NCI-H446 (cell line): ENCODE measurements around the gene SLC25A45.

Experiments used
- DNase-seq, 2 experiments: peaks; one replicate each; lab custom pipeline; 2025; lab: John Stamatoyannopoulos, UW

The SLC25A45 gene

DNA sequence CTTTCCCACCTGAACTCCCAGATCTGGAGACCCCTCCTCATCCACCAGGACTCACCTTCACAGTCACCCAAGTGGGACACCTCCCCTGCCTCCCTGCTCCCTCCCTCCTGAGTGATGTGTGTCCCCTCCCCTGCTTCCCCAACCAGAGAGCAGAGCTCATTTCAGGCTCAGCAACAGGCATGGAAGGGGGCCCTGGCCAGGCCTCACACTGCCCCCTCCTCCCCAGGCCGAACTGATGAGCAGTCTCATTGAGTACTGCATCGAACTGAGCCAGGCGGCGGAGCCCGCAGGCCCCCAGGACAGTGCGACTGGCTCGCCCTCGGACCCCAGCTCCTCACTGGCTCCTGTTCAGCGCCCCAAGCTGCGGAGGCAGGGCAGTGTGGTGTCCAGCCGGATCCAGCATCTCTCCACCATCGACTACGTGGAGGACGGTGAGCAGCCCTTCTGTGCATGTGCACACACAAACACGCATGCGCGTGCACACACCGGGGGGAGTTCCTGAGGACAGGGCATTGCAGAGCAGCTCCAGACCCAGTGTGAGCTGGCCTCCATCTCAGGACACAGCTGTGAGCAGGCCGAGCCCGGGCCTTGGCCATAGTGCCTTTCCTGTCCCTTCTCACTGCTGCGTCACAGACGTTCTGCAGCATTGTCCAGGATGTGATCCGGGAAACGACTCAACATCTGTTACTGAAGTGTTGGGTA, 22.3 kb upstream of the SLC25A45 start:
- no peak for DNase-seq

DNA sequence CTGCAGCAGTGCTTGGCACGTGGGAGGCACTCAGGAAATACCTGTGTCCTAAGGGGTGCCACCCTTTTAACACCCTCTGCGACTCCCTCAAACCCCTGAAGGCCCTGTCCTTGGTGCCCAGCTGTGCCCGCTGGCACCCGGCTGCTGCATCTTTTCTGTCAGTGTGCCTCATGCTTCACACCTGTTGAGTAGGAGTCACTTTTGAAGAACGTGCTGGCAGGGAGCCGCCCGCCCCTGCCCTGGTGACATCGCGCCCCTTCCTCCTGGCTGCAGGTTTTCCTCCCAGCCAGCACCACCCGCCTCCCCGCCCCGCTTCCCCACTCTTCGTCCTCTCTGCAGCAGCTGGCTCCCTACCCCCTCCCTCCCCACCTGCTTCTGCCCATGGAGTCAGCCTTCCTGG, 21.8 kb upstream of the SLC25A45 start:
- DNase-seq: no peak

DNA sequence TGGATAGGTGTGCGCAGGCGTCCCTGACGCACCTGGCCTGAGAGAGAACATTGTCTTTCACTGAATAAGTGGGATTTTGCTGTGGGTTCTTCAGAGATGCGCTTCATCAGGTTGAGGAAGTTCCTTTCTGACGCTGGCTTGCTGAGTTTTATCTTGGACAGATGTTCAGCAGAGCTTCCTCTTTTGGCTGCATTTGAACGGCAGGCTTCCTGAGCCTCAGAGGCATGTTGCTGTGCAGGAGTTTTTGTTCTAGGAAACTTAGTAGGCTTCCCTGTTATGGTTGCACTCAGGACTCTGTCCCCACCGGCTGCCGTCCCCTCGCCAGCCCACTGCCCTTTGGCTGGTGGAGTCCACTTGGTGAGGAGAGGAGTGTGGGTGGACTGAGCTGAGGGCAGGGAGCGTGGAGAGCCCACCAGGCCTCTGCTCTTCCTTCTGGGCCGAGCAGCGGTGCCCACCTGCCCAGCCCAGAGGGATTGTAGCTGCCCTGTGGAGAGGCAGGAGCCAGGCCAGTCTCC, 21.2 kb upstream of the SLC25A45 start:
- DNase-seq: no peak

DNA sequence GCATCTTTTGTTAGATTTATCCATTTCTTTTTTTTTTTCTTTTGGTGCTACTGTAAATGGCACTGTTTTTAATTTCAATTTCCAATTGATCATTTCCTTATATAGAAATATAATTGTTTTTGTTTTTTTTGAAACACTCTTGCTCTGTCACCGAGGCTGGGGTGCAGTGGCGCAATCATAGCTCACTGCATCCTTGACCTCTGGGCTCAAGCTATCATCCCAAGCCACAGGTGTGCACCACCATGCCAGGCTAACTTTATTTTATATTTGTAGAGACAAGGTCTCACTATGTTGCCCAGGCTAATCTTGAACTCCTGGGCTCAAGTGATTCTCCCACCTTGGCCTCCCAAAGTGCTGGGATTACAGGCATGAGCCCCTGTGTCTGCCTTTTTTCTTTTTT, 20.3 kb upstream of the SLC25A45 start:
- DNase-seq: no peak

DNA sequence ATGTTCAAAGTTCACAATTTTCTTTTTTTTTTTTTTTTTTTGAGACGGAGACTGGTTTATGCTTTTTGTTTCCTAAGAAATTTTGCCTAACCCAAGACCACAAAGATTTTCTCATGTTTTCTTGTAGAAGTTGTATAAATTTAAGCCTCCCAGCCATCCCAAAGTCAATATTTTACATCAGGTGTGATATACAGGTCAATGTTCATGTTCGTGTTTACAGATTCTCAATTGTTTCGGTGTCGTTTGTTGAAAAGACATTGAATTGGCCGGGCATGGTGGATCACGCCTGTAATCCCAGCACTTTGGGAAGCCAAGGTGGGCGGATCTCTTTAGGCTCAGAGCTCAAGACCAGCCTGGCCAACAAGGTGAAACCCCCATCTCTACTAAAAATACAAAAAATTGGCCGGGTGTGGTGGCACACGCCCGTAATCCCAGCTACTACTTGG, 19.4 kb upstream of the SLC25A45 start:
- no peak for DNase-seq

DNA sequence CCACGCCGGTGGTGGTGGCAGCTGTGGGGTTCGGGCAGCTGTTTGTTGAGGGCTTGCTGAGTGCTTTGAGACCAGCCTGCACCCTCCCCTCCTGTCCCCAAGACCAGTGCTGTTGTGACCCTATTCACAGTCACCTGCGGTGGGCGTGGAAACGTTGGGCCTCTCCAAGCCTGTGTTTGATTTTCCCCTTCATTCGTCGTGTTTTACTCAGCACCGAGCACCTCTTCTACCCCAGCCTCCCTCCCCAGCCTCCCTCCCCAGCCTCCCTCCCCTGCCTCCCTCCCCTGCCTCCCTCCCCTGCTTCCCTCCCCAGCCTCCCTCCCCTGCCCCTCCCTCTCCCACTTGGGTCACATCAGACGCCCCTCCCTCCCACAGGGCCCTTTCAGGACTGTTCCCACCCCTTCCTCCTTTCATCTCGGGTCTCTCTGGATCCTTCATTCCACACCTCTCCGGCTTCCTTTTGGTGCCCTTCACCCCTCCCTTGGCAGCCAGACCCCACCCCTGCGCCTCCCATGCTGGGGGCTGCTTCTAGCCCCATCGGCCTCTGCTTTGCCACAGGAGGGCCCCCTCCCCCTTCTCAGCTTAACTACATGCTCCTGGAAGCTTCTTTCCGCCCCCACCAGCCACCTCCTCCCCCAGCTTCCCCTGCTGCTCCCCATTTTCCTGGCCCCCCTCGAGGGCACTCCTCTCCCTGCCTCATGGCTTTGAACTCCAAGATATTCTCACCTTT, 18.8 kb upstream of the SLC25A45 start:
- no peak for DNase-seq

DNA sequence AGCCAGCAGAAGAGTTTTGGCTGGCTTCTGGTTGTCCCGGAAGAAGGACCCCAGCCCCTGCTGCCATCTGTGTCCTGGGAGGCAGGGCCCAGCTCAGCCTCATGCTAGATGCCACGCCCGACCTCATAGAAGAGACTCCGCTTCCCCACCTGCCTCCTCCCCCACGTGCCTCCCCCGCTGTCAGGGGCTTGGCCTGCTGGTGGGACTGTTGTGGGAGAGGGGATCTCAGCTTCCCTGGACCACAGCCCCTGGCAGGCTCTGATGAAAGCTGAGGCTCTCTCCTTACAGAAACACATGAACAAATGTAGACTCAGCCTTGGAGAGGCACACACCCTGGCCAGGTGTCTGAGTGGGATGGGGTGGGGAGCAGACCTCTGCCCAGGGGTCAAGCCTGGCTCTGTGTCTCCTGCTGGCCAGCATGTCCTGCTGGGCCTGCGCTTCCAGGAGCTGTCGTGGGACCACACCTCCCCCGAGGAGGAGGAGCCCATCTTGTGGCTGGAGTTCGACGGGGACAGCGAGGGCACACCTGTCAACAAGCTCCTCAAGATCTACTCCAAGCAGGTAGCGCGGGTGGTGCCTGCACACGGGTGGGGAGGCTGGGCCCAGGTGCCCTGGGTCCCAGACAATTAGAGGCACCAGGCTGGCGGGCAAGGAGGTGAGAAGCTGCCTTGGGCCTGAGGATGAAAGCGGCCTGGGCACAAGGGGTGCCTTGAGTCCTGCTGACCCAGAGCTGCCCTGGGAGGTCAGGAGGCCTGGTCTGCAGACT, 18.0 kb upstream of the SLC25A45 start:
- no peak for DNase-seq

DNA sequence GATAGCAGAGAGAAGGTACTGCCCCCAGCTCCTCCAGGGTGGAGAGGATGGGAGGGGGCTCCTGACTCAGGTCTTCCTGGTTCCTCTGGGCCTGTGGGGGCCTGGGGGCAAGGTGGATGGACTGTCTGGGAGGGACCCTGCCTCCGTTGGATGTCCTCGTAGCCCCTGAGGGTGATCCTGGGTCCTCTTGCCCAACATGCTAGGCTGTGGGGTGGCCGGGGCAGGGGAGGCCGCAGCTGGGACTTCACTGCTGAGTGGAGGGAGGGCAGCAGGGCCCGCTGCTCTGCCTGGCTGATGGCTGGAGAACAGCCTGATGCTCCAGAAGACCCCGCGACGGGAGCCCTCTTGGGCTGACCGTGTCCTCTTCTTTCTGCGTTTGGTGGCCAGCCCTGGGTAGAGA, 17.4 kb upstream of the SLC25A45 start:
- DNase-seq: no peak

DNA sequence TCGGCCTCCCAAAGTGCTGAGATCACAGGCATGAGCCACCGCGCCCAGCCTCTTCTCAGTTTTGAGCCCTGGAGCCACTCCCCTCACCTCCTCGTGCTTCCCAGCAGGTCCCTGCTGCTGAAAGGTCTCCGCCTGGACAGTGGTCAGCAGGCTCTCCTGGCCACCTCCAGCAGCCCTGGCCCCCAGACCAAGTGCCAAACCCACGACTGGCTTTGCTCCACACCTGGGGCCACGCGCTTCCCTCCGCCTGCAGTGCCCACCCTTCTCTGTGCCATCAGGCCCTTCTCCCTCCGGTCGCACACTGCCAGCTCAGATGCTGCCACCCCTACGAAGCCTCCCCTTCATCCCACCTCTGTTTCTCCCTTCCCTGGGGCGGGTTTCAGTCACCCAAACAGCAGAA, 16.8 kb upstream of the SLC25A45 start:
- no peak for DNase-seq

DNA sequence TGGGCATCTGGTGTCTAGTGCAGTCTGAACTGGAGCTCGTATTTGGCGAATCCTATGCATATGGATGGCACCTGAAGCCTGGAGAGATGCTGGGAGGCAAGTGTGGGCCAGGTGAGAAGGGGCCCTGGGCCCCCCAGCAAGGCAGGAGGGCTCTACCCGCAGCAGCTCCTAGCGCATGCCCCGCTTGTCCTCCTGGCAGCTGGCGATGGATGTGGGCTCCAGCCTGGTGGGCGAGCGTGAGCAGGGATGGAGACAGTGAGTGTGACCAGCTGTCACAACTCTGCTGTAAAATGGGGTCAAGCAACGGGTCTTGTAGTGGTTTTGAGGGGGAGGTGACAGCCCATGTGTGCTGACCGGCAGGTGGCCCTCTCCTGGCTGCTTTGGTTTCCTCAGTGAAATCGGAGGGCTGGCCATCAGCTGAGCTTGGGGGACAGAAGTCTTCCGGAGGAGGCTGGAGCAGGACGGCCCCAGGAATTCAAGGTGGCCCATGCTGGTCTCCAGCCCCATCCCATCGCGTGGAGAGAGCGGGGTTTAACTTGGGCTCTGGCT, 16.0 kb upstream of the SLC25A45 start:
- no peak for DNase-seq

DNA sequence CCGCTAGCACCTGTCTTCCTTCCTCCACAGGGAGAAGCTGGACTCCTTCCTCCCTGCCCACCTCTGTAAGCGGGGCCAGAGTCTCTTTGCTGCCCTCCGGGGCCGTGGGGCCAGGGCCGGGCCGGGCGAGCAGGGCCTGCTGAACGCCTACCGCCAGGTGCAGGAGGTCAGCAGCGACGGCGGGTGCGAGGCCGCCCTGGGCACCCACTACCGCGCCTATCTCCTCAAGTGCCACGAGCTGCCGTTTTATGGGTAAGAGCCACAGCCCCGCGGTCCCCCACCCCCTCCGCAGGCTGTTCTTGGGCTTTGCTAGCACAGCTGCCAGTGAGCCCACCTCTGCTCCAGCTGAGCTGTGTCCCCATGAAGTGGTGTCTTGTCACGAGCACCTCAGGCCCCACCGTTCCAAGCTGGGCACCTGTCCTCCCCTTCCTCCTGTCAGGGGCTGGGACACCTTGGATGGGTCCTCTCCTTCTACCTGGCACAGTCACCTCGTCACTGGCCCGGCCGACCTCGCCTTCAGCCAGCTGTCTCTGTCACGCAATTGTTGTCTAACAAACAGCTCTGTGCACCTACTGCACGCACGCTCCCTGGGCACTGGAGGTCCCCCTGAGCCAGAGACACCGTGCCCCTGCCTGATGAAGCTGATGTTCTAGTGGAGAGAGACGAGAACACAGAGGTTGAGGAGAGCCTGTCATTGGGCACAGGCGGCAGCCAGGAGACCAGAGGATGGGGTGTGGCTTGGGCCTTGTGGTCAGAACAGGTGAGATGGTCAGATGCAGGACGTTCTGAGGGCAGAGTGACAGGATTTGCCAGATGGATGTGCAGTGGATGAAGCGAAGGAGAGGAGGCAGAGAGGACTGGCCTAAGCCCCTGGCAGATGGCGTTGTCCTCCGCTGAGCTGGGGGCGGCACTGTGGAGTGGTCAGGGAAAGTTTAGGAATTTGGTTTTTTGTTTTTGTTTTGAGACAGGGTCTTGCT, 14.6 kb upstream of the SLC25A45 start:
- DNase-seq: no peak

DNA sequence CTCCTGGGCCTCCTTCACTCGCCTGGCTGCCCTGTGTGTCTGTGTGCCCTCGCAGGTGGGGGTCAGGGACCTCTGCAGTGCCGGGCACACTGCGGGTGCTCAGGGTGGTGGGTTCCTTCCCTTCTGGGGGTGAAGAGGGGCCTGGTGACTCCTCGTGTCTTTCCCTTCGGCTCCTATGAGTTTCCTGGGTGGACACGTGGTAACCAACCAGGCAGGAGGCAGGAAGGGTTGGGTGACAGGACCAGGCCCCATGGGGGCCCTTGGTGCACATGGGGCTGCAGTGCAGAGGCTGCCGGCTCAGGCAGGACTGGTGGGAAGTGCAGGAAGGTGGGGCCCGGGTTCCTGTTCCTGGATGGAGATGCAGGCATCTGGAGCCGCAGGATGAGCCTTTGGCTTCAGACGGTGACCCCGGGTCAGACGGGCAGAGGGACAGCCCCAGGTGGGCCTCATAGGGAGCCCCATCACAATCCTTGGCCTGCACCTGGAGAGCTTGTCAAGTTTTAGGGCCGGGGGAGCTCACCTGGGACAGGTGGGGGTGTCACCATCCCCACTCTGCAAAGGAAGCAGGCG, 13.6 kb upstream of the SLC25A45 start:
- DNase-seq: no peak

DNA sequence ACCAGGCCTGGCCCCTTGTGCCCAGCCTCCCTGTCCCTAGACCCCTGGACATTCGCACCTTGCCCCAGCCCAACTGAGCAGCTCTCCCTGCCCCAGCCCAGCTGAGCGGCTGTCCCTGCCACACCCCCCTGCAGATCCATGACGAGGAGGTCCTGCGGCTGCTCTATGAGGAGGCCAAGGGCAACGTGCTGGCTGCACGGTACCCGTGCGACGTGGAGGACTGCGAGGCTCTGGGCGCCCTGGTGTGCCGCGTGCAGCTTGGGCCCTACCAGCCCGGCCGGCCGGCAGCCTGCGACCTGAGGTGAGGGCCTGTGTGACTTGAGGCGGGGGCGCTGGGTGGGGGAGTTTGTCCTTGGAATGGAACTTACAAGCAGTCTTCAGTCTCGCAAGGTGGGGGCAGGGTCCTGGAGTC, 11.7 kb upstream of the SLC25A45 start:
- DNase-seq: no peak

DNA sequence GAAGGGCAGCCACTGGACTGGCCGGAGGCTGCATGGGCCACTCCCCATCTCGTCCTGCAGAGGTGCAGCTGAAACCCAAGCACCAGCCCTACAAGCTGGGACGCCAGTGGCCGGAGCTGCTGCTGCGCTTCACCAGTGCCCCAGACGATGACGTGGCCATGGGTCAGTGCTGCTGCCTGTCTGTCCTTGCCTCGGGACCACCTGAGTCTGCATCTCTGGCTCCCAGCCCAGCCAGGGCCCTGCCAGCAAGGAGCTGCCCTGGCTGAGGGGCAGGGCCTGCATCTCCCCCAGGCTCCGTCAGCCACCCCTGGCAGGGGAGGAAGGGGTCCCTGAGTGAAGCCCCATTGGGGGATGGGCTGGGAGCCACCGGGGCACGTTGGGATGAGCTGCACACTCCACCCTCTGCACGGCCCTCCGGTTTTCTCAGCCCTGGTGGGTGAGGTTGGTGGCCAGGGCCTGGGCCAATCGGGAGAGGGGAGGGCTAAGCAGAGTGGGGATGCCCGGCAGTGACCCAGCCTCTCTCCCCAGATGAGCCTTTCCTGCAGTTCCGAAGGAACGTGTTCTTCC, 11.2 kb upstream of the SLC25A45 start:
- no peak for DNase-seq

DNA sequence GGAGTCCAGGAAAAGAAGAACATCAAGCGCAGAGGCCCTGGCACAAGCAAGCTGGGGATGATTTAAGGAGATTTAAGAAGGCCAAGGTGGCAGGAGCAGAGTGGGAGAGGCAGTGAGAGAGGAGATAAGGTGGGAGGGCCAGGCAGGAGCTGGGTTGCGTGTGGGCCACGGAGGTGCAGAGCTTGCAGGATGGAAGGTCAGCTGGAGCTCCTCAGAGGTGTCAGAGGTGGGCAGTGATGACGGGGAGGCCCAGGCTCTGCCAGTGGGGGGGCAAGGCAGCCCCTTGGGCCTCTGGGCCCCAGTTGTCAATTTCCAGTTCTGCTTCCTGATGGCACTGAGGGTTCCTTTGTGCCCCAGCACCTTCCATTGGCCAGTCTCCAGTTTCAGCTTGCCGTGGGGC, 10.5 kb upstream of the SLC25A45 start:
- DNase-seq: no peak

DNA sequence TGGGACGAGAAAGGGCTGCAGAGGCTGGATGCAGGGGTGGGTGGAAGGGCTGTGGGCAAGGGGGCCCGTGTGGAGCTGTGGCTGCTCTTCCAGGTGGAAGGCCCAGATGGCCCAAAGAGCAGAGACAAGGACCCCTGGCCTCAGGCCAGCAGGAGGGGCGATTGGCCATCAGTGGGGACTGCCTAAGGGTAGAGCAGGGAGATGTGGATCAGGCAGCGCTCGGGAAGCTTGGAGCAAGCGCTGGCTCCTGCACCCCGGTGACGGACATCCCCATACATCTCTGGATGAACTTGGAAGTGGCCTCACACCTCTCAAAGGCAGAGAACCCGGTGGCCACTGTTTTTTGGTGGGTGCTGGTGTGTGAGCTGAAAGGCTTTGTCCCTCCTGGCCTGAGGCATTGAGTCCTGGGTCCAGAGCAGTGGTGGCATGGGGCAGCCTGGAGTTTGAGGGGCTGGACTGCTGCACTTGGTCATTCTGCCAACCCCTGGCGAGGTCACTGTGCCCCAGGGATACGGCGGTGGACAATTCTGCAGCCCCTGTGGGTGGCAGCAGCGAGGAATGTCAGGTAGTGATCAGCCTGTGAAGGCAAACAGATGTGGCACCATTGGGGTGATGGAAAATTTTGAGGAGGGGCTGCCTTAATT, 9.9 kb upstream of the SLC25A45 start:
- no peak for DNase-seq

DNA sequence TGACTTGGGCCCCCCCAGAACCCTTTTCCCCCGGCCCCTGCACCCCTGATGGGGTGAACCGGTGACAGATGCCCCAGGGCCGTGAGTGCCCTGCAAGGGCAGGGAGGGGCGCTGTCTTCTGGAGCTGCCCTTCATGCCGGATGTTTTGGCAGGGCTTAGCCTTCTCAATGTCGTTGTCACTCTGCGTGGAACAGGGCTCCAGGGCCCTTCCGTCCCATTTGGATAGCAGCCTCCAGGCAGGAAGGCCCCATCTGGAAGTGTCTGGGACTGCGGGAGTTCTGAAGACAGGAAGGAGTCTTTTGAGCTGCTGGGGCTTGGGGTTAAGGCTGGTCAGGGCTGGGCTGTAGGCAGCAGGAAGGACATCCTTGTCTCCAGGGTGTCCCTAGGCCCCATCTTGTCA, 8.6 kb upstream of the SLC25A45 start:
- no peak for DNase-seq

DNA sequence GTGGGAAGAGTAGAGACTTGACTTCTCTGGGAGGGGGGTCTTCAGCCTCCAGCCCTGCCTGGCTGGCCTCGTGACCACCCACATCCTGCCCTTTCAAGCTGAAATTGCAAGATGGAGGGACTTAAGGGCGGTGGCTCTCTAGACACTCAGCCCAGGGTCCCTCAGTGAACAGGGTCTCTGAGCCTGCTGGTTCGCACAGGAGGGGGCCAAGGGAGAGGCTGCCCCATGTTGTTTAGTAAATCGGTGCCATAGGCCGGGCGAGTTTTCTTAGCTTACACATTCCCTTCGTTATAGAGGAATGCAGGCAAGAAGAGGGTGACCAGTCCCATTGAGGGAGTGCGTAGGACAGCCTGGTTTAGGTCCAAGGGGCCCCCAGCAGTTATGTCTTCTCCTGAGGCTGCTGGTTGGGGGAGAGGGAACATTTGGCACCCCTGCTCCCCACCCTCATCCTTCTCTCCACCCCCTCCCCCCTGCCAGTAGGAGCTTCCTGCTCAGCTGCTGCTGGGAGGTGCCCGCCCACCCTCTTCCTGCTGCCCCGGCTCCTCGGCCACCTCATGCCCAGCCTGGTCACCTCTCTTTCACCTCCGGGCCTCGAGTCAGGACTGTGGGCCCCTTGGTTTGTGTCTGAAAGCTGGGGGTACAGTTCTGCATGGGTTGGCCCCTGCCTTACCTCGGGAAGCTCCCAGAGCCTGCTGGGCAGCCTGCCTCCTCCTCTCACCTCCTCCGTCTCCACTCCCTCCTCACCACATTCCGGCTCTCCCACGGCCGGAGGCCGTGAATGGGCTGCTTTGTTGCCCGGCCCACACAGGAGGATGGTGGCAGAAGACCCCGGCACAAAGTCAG, 7.9 kb upstream of the SLC25A45 start:
- no peak for DNase-seq
